ENCODE data around the gene NEDD4. TPM values are rescaled to one million over a fixed set of nuclear protein-coding genes. Genes with fewer than 3 reads are reported as not detected.

NEDD4 gene
- total and polyA plus RNA-seq, 10 of the 15 experiments (the other 5 are each of a cell fraction or from before 2014, with no cell fraction given): 1.3 to 7.7 (median 4.4) TPM

DNA sequence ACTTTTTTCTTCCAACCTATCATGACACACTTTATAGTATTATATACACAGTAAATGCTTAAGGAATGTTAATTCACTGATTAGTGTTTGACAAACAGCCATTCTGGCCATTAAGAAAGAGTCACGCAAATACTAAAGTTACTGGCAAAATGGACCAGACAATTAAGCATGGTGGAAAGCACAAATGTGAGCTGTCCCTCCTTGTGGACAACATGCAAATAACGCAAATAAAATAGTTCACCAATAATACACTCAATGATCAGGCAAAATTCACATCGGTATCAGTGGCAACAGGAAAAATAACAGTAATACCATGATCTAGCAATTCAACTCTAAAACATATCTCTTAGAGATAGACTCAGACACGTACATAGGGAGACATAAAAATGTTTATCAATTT is 71.7 kb downstream of the NEDD4 start:
- intact Hi-C loops (cut with micrococcal nuclease; ENCODE audit: unreplicated experiment) (no loop called here), in situ Hi-C loops (cut with MboI) (no loop called here)
- FAIRE-seq (no peak), ATAC-seq (no peak), DNase-seq (ENCODE audit: low read depth, low spot score) (no peak)
- no peaks in the 10 kb centered on the region for H3K79me2 ChIP-seq (ENCODE audit: control insufficient read depth, insufficient read depth, low read length)
- H4K20me1 ChIP-seq (ENCODE audit: control insufficient read depth, insufficient read depth): no peaks in the 10 kb centered on the region
- no peak overlapping the region for H3K4me3 ChIP-seq
- H3K4me1 ChIP-seq (ENCODE audit: control insufficient read depth, insufficient read depth, low read length): no peaks in the 10 kb centered on the region
- H3K4me2 ChIP-seq (ENCODE audit: control insufficient read depth, insufficient read depth): no peak overlapping the region
- H3K9ac ChIP-seq (ENCODE audit: control insufficient read depth, insufficient read depth, low read length): no peak overlapping the region
- BruUV-seq (replicated peaks): no TSS peak
- no peaks in the 10 kb centered on the region for H3K36me3 ChIP-seq (ENCODE audit: control insufficient read depth in 2 of 2, insufficient read depth in 2 of 2, low read length in 1 of 2)
- ChIA-PET CTCF (interaction anchor here (1.0 kb wide), 1 partner anchor 27 kb away, joined by 3 read pairs; no protein-coding TSS in a partner anchor), RAD21 (ENCODE audit: unreplicated experiment) (no interaction called here), POLR2A (no interaction called here), SMC1A (ENCODE audit: uncharacterized antibody, unreplicated experiment) (no interaction called here)
- TF ChIP-seq, protein P1, sequence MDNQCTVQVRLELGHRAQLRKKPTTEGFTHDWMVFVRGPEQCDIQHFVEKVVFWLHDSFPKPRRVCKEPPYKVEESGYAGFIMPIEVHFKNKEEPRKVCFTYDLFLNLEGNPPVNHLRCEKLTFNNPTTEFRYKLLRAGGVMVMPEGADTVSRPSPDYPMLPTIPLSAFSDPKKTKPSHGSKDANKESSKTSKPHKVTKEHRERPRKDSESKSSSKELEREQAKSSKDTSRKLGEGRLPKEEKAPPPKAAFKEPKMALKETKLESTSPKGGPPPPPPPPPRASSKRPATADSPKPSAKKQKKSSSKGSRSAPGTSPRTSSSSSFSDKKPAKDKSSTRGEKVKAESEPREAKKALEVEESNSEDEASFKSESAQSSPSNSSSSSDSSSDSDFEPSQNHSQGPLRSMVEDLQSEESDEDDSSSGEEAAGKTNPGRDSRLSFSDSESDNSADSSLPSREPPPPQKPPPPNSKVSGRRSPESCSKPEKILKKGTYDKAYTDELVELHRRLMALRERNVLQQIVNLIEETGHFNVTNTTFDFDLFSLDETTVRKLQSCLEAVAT (IDR thresholded peaks at IDR 0.05): no peak
- no peaks in the 10 kb centered on the region for H3K9me3 ChIP-seq (replicated peaks; ENCODE audit: control insufficient read depth, insufficient read depth, low read length)
- H2AFZ ChIP-seq (ENCODE audit: control insufficient read depth, low read depth, low read length): no peak overlapping the region
- 84% methylated on average over 4 of the region's 4 CpGs for WGBS (ENCODE audit: insufficient coverage, insufficient replicate concordance, low lambda C conversion rate, missing lambda C conversion rate)
- H3K27ac ChIP-seq (ENCODE audit: control insufficient read depth, insufficient read depth): no peak overlapping the region
- no peaks in the 10 kb centered on the region for H3K27me3 ChIP-seq (replicated peaks in 1 of 2; ENCODE audit: control insufficient read depth in 2 of 2, insufficient read depth in 2 of 2, low read length in 1 of 2)

DNA sequence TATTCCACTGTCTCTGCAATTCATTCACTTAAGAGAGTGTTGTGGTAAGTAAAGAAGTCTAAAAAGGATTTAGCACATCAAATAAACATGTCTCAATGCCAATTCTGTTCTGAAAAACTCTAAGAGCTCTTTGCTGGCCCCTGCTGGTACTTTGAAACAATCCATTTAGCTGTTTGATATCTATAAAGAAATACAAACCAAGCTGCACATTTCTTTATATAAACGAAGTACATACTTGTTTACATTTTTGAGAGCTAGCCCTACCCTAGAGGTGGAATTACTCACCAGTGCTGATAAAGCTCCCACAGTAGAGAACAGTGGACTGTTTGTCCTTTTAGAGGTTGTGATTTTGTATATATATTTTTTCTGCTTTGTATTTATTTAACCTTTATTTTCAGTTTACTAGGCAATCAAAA is 75.5 kb downstream of the NEDD4 start:
- intact Hi-C loops (cut with micrococcal nuclease; ENCODE audit: unreplicated experiment) (no loop called here), in situ Hi-C loops (cut with MboI) (no loop called here)
- H3K36me3 ChIP-seq (ENCODE audit: control insufficient read depth in 2 of 2, insufficient read depth in 2 of 2, low read length in 1 of 2): no peaks in the 10 kb centered on the region
- H4K20me1 ChIP-seq (ENCODE audit: control insufficient read depth, insufficient read depth): no peaks in the 10 kb centered on the region
- no peaks in the 10 kb centered on the region for H3K79me2 ChIP-seq (ENCODE audit: control insufficient read depth, insufficient read depth, low read length)
- DNase-seq (ENCODE audit: low read depth, low spot score) (no peak), ATAC-seq (no peak), FAIRE-seq (no peak)
- no peak overlapping the region for H2AFZ ChIP-seq (ENCODE audit: control insufficient read depth, low read depth, low read length)
- no peak overlapping the region for H3K4me2 ChIP-seq (ENCODE audit: control insufficient read depth, insufficient read depth)
- POLR2A ChIA-PET: no interaction called here
- H3K4me1 ChIP-seq (ENCODE audit: control insufficient read depth, insufficient read depth, low read length): no peaks in the 10 kb centered on the region
- no peaks in the 10 kb centered on the region for H3K27me3 ChIP-seq (replicated peaks in 1 of 2; ENCODE audit: control insufficient read depth in 2 of 2, insufficient read depth in 2 of 2, low read length in 1 of 2)
- no peak overlapping the region for H3K9ac ChIP-seq (ENCODE audit: control insufficient read depth, insufficient read depth, low read length)
- CTCF ChIA-PET: interaction anchor here (0.8 to 1.5 kb wide), 7 partner anchors 9 to 511 kb away, joined by 3 to 6 read pairs (median 4); no protein-coding TSS in a partner anchor
- H3K4me3 ChIP-seq: no peak overlapping the region
- RAD21 ChIA-PET (ENCODE audit: unreplicated experiment): no interaction called here
- 0% methylated on average over 1 of the region's 1 CpG for WGBS (ENCODE audit: insufficient coverage, insufficient replicate concordance, low lambda C conversion rate, missing lambda C conversion rate)
- no peak overlapping the region for H3K27ac ChIP-seq (ENCODE audit: control insufficient read depth, insufficient read depth)
- SMC1A ChIA-PET (ENCODE audit: uncharacterized antibody, unreplicated experiment): interaction anchor here (0.6 to 1.8 kb wide), 3 partner anchors 11 to 181 kb away, joined by 3 to 4 read pairs (median 3); no protein-coding TSS in a partner anchor
- no TSS peak for BruUV-seq (replicated peaks)
- no peaks in the 10 kb centered on the region for H3K9me3 ChIP-seq (replicated peaks; ENCODE audit: control insufficient read depth, insufficient read depth, low read length)
- TF ChIP-seq NFIC (IDR thresholded peaks at IDR 0.05; ENCODE audit: low read depth, low read length) (no peak), FOXM1 (IDR thresholded peaks at IDR 0.05; ENCODE audit: low read depth, low read length) (no peak), MTA3 (IDR thresholded peaks at IDR 0.05; ENCODE audit: borderline replicate concordance, low read length) (no peak), CHD1 (IDR thresholded peaks at IDR 0.05; ENCODE audit: low read depth, low read length) (no peak), RAD21 (IDR thresholded peaks at IDR 0.05; ENCODE audit: insufficient read depth, low read depth, low read length) (peak; percentile 24; the same call in 1 of the 2 replicates), SRF (IDR thresholded peaks at IDR 0.05; ENCODE audit: low read depth in 2 of 2, low read length in 2 of 2) (no peak), ZNF217 (IDR thresholded peaks at IDR 0.05) (no peak)
- TF ChIP-seq, protein P2, sequence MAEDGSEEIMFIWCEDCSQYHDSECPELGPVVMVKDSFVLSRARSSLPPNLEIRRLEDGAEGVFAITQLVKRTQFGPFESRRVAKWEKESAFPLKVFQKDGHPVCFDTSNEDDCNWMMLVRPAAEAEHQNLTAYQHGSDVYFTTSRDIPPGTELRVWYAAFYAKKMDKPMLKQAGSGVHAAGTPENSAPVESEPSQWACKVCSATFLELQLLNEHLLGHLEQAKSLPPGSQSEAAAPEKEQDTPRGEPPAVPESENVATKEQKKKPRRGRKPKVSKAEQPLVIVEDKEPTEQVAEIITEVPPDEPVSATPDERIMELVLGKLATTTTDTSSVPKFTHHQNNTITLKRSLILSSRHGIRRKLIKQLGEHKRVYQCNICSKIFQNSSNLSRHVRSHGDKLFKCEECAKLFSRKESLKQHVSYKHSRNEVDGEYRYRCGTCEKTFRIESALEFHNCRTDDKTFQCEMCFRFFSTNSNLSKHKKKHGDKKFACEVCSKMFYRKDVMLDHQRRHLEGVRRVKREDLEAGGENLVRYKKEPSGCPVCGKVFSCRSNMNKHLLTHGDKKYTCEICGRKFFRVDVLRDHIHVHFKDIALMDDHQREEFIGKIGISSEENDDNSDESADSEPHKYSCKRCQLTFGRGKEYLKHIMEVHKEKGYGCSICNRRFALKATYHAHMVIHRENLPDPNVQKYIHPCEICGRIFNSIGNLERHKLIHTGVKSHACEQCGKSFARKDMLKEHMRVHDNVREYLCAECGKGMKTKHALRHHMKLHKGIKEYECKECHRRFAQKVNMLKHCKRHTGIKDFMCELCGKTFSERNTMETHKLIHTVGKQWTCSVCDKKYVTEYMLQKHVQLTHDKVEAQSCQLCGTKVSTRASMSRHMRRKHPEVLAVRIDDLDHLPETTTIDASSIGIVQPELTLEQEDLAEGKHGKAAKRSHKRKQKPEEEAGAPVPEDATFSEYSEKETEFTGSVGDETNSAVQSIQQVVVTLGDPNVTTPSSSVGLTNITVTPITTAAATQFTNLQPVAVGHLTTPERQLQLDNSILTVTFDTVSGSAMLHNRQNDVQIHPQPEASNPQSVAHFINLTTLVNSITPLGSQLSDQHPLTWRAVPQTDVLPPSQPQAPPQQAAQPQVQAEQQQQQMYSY (CRISPR knock-in tag; IDR thresholded peaks at IDR 0.05): no peak
- TF ChIP-seq, protein P3, sequence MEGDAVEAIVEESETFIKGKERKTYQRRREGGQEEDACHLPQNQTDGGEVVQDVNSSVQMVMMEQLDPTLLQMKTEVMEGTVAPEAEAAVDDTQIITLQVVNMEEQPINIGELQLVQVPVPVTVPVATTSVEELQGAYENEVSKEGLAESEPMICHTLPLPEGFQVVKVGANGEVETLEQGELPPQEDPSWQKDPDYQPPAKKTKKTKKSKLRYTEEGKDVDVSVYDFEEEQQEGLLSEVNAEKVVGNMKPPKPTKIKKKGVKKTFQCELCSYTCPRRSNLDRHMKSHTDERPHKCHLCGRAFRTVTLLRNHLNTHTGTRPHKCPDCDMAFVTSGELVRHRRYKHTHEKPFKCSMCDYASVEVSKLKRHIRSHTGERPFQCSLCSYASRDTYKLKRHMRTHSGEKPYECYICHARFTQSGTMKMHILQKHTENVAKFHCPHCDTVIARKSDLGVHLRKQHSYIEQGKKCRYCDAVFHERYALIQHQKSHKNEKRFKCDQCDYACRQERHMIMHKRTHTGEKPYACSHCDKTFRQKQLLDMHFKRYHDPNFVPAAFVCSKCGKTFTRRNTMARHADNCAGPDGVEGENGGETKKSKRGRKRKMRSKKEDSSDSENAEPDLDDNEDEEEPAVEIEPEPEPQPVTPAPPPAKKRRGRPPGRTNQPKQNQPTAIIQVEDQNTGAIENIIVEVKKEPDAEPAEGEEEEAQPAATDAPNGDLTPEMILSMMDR (IDR thresholded peaks at IDR 0.05 in 2 of 3, conservative IDR thresholded peaks at IDR 0.05 in 1 of 3; ENCODE audit: control insufficient read depth in 2 of 3, extremely low read depth in 1 of 3, insufficient read depth in 1 of 3, low read depth in 3 of 3, low read length in 3 of 3): peak; percentile 24 to 47 (median 46); a peak in 4 of 6 replicates

Data from GM12878 (cell line).